ENCODE data around the gene CALY.

CALY gene

GRCh38 chr10:133294189-133294588, 42.5 kb downstream of the CALY start:
- H3K4me1 Mint-ChIP-seq, result no peaks in the 10 kb centered on the region
- no peaks in the 10 kb centered on the region for H3K27me3 Mint-ChIP-seq
- DNase-seq, result no peak
- H3K9me3 Mint-ChIP-seq, result no peaks in the 10 kb centered on the region
- H3K27ac Mint-ChIP-seq, result no peak overlapping the region
- no peak overlapping the region for H3K4me3 Mint-ChIP-seq
- CTCF ChIA-PET, result interaction anchor here (1.9 kb wide), 1 partner anchor 14 kb away, joined by 7 read pairs; no protein-coding TSS in a partner anchor
- H3K36me3 Mint-ChIP-seq, result peaks cover 50% of the 10 kb centered on the region

DNA sequence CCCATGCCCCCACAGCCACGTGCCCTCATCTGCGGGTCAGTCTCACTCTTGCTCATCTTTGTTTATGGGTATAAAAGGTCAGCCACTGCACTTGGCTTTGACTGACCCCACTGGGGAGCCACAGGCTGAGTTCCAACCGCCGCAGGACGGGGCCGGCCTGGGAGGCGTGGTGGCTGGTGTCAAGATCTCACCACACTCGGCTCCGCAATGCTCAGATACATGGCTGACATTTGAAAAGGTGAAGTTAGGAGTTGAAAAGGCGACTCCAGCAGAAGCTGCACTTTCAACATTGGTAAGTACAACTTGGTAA, 42.9 kb downstream of the CALY start:
- no peaks in the 10 kb centered on the region for H3K27me3 Mint-ChIP-seq
- no peak for DNase-seq
- H3K27ac Mint-ChIP-seq, result no peak overlapping the region
- CTCF ChIA-PET, result interaction anchor here (1.9 kb wide), 1 partner anchor 14 kb away, joined by 7 read pairs; no protein-coding TSS in a partner anchor
- H3K36me3 Mint-ChIP-seq, result peaks cover 50% of the 10 kb centered on the region
- H3K4me3 Mint-ChIP-seq, result no peak overlapping the region
- H3K4me1 Mint-ChIP-seq, result no peaks in the 10 kb centered on the region
- no peaks in the 10 kb centered on the region for H3K9me3 Mint-ChIP-seq

DNA sequence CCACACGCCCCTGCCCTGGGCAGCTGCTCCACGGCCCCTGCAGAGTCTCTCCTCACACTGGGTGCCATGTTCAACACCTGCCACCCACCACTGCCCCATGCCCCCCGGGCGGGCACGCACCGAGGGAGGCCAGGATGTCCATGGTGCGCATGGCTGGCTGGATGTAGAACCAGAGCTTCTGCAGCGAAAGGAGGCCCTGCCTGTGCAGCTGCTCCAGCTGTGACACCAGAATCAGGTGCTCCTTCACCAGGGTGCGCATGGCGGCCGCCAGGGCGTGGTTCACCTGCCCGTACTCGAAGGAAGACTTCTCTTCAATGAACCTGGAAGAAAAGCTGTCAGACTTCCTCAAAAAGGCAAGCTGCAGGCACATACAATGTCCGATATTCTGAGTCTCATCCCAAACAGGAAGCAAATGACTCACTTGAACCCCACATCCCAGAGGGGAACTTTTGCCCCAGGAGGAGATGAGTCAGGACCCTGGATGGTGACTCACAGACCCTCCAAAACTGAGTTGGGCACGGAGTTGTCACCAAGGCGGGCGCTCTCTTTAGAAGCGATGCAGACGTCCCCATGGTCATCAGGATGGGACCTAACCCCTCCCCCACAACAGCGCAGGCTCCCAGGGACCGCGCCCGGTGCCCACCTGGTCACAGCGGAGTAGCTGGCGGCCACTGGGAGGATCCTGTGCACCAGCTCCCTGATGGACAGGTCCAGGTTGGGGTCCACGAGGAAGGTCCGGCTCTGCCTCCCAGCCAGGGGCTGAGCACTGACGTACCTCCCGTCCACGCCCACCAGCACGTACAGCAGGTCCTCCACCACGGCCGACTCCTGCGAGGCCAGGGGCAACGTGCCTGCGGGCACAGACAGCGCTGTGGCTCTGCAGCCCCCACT, 43.5 kb downstream of the CALY start:
- H3K4me3 Mint-ChIP-seq, result no peak overlapping the region
- H3K4me1 Mint-ChIP-seq, result no peaks in the 10 kb centered on the region
- H3K27ac Mint-ChIP-seq, result no peak overlapping the region
- CTCF ChIA-PET, result interaction anchor here (1.4 to 1.9 kb wide), 2 partner anchors 15 to 150 kb away, joined by 5 to 7 read pairs; no protein-coding TSS in a partner anchor
- DNase-seq, result no peak
- H3K9me3 Mint-ChIP-seq, result no peaks in the 10 kb centered on the region
- H3K27me3 Mint-ChIP-seq, result no peaks in the 10 kb centered on the region
- peaks cover 46% of the 10 kb centered on the region for H3K36me3 Mint-ChIP-seq

GRCh38 chr10:133289761-133290160, 46.9 kb downstream of the CALY start:
- Mint-ChIP-seq H3K4me3 (no peak overlapping the region), H3K9me3 (no peaks in the 10 kb centered on the region), H3K36me3 (peaks cover 55% of the 10 kb centered on the region), H3K27me3 (no peaks in the 10 kb centered on the region), H3K4me1 (no peaks in the 10 kb centered on the region), H3K27ac (no peak overlapping the region)
- CTCF ChIA-PET, result no interaction called here
- no peak for DNase-seq

- no peak overlapping the region for H3K27ac Mint-ChIP-seq
- H3K4me3 Mint-ChIP-seq, result no peak overlapping the region
- no peak for DNase-seq
- no peaks in the 10 kb centered on the region for H3K9me3 Mint-ChIP-seq
- no peaks in the 10 kb centered on the region for H3K4me1 Mint-ChIP-seq
- H3K36me3 Mint-ChIP-seq, result peaks cover 55% of the 10 kb centered on the region
- CTCF ChIA-PET, result no interaction called here
- no peaks in the 10 kb centered on the region for H3K27me3 Mint-ChIP-seq
Observed at GRCh38 chr10:133287832-133288500, 48.7 kb downstream of the CALY start.

DNA sequence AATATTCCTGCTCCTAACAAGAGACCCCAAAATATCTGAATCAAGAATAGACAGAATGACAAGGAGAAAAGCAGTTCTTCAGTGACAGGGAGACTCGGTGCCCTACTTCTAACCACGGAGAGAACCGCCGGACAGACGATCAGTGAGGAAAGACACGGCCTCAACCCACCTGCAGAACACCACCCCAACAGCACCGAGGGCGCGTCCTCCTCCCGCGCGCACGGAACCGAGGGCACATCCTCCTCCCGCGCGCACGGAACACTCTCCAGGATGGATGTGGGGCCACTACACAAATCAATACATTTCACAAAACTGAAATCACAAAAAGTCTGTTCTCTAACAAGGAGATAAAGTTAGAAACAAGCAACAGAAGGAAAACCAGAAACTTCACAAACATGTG, 50.3 kb downstream of the CALY start:
- CTCF ChIA-PET, result no interaction called here
- H3K4me1 Mint-ChIP-seq, result no peaks in the 10 kb centered on the region
- no peak for DNase-seq
- H3K9me3 Mint-ChIP-seq, result no peaks in the 10 kb centered on the region
- peaks cover 62% of the 10 kb centered on the region for H3K36me3 Mint-ChIP-seq
- no peaks in the 10 kb centered on the region for H3K27me3 Mint-ChIP-seq
- H3K4me3 Mint-ChIP-seq, result no peak overlapping the region
- no peak overlapping the region for H3K27ac Mint-ChIP-seq

- Mint-ChIP-seq H3K27ac (no peak overlapping the region), H3K4me3 (no peak overlapping the region), H3K27me3 (no peaks in the 10 kb centered on the region), H3K9me3 (no peaks in the 10 kb centered on the region), H3K4me1 (no peaks in the 10 kb centered on the region), H3K36me3 (peaks cover 57% of the 10 kb centered on the region)
- CTCF ChIA-PET, result no interaction called here
- DNase-seq, result no peak
Observed at GRCh38 chr10:133285217-133285616, 51.5 kb downstream of the CALY start.

DNA sequence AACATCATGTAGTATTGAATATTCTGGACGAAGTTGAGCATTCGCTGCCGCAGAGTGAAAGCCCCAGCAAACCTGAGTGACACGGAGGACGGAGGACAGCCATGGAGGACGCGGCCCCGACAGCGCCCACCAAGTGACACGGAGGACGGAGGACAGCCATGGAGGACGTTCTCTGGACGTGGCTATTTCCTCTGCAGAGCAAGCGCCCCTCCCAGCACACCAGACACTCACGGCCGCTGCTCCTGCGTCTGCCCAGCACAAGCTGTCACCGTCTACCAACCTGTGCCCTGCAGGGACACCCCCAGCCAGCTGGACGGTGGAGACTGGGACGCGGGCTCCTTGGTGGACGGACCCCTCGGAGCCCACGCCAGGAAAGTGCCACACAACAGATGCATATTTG, 52.8 kb downstream of the CALY start:
- H3K36me3 Mint-ChIP-seq, result peaks cover 49% of the 10 kb centered on the region
- H3K4me3 Mint-ChIP-seq, result no peak overlapping the region
- DNase-seq, result no peak
- H3K4me1 Mint-ChIP-seq, result peaks cover 12% of the 10 kb centered on the region
- H3K27me3 Mint-ChIP-seq, result no peaks in the 10 kb centered on the region
- H3K9me3 Mint-ChIP-seq, result no peaks in the 10 kb centered on the region
- CTCF ChIA-PET, result no interaction called here
- no peak overlapping the region for H3K27ac Mint-ChIP-seq

DNA sequence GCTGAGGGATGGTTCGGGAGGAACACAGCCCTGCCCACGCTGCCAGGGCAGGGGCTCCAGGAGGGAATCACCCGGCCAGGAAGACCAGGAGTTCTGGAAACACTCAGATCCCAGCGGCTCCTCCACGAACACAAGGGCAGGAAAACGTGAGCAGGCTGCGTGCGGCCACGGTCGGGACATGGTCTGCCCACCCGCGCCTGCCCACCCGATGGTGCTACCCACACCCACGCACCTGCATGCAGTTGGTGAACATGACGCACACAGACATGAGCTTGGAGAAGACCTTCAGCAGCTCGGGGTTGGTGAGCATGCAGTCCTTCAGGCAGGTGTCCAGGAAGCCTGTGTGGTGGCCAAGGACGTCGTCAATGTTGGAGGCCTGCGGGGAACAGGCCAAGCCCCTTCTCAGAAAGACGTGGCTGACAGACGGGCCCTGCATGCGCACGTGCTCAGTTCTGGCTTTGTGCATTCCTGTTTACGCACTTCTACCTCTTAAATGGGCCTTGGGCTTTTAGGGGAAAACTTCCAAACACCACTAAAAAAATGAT, 53.8 kb downstream of the CALY start:
- H3K36me3 Mint-ChIP-seq, result peaks cover 50% of the 10 kb centered on the region
- no peaks in the 10 kb centered on the region for H3K27me3 Mint-ChIP-seq
- no peak overlapping the region for H3K27ac Mint-ChIP-seq
- H3K4me3 Mint-ChIP-seq, result no peak overlapping the region
- DNase-seq, result no peak
- H3K9me3 Mint-ChIP-seq, result no peaks in the 10 kb centered on the region
- CTCF ChIA-PET, result no interaction called here
- peaks cover 22% of the 10 kb centered on the region for H3K4me1 Mint-ChIP-seq

DNA sequence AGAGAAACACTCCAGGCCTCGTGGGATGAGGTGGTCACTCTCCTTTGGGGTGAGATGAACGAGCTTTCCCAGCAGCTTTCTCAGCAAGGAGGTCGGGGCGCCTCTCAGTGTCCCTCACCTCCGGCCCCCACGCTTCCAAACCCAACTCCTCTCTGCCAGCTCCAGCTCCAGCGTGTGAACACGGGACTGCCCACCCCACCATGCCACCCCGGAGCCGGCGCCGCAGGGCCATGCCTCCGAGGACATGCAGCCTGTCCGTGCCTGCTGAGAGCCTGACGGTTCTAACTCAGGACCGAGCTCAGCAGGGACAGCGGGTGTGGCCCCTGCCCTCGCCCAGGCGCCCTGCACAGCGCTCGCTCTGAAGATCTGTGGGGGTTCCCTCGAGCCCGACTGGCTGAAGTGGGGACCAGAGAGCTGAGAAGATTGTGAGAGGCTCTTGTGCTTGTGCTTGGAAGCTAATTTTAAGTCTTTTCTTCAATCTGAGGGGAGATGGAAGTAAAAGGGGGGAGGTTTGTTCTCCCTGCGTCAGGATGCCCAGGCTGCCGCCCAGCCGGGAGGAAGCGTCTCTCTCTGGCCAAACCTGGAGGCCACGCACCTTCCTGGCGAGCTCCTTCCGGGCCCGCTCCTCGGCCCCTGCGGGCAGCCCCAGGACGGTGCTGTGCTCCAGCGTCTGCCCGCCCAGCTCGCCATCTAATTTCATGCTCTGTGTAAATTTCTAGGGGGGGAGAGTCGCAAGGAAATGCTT, 54.9 kb downstream of the CALY start:
- Mint-ChIP-seq H3K4me1 (peaks cover 27% of the 10 kb centered on the region), H3K27ac (no peak overlapping the region), H3K4me3 (no peak overlapping the region), H3K36me3 (peaks cover 42% of the 10 kb centered on the region), H3K27me3 (no peaks in the 10 kb centered on the region), H3K9me3 (no peaks in the 10 kb centered on the region)
- CTCF ChIA-PET, result interaction anchor here (1.6 to 2.2 kb wide), 2 partner anchors 22 to 26 kb away, joined by 3 to 11 read pairs; no protein-coding TSS in a partner anchor
- no peak for DNase-seq

DNA sequence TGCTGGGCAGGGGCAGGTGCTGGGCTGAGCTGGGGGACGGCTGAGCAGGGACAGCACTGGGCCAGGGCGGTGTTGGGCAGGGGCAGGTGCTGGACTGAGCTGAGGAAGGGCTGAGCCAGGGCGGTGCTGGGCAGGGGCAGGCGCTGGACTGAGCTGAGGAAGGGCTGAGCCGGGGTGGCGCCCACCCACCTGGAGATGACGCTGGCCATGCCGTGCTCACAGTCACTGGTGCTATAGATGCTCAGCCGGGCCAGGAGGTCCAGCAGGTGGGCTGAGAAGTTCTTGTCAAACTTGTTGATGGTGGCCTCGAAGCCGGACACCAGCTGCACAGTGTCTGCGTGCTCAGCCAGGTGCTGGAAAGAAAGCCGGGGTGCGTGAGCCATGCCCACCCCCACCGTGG, 55.6 kb downstream of the CALY start:
- Mint-ChIP-seq H3K4me1 (peaks cover 27% of the 10 kb centered on the region), H3K9me3 (no peaks in the 10 kb centered on the region), H3K27me3 (no peaks in the 10 kb centered on the region), H3K36me3 (peaks cover 35% of the 10 kb centered on the region), H3K4me3 (no peak overlapping the region), H3K27ac (no peak overlapping the region)
- DNase-seq, result no peak
- CTCF ChIA-PET, result interaction anchor here (1.6 to 2.2 kb wide), 2 partner anchors 21 to 26 kb away, joined by 3 to 11 read pairs; no protein-coding TSS in a partner anchor

DNA sequence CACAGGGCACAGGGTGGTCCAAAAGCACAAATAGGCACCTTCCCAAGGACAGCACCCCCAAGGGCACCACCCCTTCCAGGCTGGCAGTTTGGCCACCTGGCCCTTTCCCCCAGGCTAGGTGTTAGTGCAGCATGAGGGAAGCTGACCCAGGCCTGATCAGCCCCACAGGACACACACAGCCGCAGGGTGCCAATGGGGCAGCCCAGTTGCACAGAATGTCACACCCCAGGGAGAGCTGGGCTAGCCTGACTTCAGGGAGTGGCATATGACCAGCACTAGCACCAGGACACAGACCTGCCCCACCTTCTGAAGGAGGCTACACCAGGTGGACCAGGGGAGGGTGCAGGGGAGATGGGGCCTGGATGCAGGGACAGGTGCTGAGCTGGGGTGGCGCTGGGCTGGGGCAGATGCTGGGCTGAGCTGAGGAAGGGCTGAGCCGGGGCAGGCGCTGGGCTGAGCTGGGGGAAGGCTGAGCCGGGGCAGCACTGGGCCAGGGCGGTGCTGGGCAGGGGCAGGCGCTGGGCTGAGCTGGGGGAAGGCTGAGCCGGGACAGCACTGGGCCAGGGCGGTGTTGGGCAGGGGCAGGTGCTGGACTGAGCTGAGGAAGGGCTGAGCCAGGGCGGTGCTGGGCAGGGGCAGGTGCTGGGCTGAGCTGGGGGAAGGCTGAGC, 56.2 kb downstream of the CALY start:
- DNase-seq, result no peak
- Mint-ChIP-seq H3K9me3 (no peaks in the 10 kb centered on the region), H3K27ac (no peak overlapping the region), H3K4me1 (peaks cover 33% of the 10 kb centered on the region), H3K4me3 (no peak overlapping the region), H3K36me3 (peaks cover 30% of the 10 kb centered on the region), H3K27me3 (no peaks in the 10 kb centered on the region)
- CTCF ChIA-PET, result interaction anchor here (1.6 to 2.2 kb wide), 2 partner anchors 21 to 27 kb away, joined by 3 to 11 read pairs; no protein-coding TSS in a partner anchor

- CTCF ChIA-PET, result interaction anchor here (0.8 to 2.2 kb wide), 2 partner anchors 28 to 50 kb away, joined by 3 to 10 read pairs; no protein-coding TSS in a partner anchor
- H3K27me3 Mint-ChIP-seq, result no peaks in the 10 kb centered on the region
- H3K4me1 Mint-ChIP-seq, result peaks cover 40% of the 10 kb centered on the region
- DNase-seq, result no peak
- no peak overlapping the region for H3K4me3 Mint-ChIP-seq
- no peaks in the 10 kb centered on the region for H3K9me3 Mint-ChIP-seq
- H3K36me3 Mint-ChIP-seq, result peaks cover 24% of the 10 kb centered on the region
- no peak overlapping the region for H3K27ac Mint-ChIP-seq
Observed at GRCh38 chr10:133279326-133280226, 57.1 kb downstream of the CALY start.
